Measurements from ENCODE around the gene OR51E1.

The OR51E1 gene

DNA sequence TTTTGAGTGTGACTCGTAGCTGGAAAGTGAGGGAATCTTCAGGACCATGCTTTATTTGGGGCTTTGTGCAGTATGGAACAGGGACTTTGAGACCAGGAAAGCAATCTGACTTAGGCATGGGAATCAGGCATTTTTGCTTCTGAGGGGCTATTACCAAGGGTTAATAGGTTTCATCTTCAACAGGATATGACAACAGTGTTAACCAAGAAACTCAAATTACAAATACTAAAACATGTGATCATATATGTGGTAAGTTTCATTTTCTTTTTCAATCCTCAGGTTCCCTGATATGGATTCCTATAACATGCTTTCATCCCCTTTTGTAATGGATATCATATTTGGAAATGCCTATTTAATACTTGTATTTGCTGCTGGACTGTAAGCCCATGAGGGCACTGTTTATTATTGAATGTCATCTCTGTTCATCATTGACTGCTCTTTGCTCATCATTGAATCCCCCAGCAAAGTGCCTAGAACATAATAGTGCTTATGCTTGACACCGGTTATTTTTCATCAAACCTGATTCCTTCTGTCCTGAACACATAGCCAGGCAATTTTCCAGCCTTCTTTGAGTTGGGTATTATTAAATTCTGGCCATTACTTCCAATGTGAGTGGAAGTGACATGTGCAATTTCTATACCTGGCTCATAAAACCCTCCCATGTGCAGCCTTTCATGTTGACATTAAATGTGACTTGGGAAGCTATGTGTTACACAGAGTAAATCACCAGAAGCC is 11.0 kb downstream of the OR51E1 start:
- DNase-seq = no peak

- DNase-seq = no peak
These were observed 15.1 kb downstream of the OR51E1 start for GRCh38 chr11:4658629-4659445.

GRCh38 chr11:4662876-4663275 is 19.1 kb downstream of the OR51E1 start:
- peak in 1 of 3 experiments; percentile 14 for DNase-seq

DNA sequence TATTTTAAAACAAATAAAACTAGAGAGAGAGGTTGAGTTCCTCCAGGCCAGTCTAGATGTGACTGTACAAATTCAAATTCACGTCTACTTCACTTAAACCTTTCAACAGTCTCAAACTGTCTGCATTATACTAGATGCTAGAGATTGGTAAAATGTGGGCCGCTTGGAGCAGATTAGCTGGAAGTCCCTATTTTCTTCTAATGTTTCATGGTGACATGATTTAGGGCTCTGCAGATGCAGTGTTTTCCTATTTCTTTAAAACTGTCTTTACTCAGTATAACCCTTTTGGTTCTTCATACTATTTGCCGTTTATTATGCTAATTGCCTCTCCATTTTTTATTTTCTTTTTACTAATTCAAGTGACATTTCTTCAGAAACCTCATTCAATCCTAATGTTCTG is 20.4 kb downstream of the OR51E1 start:
- DNase-seq = no peak

DNA sequence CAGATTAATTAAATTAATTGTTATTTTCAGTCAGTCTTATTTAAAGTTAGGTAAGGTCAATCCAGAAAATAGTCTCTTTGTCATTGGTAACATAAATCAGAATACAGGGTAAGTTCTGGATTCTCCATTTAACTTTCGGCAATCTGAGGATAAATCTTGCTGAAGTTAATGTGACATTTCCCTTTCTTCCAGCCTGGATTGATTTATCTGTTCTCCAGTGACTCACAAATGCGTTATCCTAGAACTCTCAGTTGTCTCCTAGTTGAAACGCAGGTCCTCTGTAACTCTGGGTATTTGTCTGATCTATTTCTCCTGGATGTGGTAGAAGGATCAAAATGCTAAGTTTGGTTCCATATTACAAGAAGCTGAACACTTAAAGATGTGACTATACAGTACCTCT is 21.0 kb downstream of the OR51E1 start:
- DNase-seq = no peak

GRCh38 chr11:4665424-4665823 is 21.6 kb downstream of the OR51E1 start:
- DNase-seq = no peak

- no peak for DNase-seq
These were observed 28.0 kb downstream of the OR51E1 start for GRCh38 chr11:4671741-4672140.

DNA sequence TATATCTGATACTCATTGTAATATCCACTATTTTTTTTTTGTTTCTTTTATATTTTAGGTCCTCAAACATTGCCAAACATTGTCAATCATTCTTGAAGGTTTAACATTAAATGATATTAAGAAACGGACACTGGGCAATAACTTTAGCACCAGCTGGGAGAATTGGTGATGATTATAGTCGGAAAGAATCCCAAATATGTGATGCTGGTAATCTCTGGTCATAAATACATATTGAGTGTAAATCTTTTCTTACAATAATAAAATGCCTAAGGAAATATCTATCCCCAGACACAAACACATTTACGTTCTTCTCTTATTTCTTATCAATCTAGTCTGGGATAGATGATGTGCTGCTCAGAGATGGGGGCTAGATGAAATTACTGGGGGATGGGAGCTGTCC is 28.7 kb downstream of the OR51E1 start:
- DNase-seq = no peak

GRCh38 chr11:4673781-4674180 is 30.0 kb downstream of the OR51E1 start:
- DNase-seq = no peak

GRCh38 chr11:4677948-4678347 is 34.2 kb downstream of the OR51E1 start:
- peak; percentile 22 to 87 (median 51) for DNase-seq

DNA sequence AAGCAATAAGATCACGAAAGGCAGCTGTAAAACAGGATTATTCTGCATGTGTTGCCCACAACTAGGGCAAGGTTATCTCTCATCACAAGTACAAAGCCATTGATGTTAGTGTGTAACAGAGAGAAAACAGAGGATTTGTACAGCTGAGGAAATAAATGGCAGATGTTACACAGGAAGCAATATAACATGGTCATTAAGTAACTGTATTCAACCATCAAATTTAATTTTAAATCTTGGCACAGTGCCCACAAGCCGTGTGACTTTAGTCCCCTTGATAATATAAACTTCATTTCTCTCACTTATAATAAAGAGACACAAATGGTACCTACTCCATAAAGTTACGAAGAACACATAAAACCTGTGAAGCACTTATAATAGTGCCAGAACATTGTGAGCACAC is 36.6 kb downstream of the OR51E1 start:
- DNase-seq = peak in 2 of 3 experiments; percentile 62 to 93

GRCh38 chr11:4682623-4683419 is 39.0 kb downstream of the OR51E1 start:
- DNase-seq = no peak

DNA sequence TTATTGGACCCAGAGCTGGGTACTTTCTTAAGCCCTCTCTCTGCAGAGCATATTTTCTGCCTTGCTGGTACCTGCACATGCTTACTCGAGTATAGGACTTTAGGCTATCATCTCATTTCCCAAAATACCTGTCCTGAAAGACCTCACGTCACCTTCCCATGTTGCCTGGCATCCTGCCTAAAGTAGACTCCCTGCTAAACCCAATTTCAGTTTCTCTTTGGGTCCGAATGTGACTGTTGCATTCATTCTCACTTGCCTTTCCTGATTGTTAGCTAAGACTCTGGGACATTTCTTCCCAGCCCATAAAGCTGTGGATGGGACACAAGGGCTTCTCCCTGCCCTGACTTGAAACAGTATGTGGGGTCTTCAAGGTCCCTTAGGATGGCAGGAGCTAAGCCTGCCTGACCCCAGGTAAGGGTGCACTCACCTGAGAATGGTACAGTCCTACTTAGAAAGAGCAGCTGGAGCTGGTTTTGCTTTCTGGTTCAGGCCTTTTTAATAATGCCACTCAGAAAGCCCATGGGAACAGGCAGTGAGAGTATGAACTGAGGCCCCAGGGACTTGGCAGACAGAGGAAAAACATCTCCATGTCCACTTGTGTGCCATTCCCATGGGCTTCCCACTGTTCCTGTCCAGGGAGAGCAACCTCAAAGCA is 41.0 kb downstream of the OR51E1 start:
- peak in 1 of 3 experiments; percentile 29 for DNase-seq

DNA sequence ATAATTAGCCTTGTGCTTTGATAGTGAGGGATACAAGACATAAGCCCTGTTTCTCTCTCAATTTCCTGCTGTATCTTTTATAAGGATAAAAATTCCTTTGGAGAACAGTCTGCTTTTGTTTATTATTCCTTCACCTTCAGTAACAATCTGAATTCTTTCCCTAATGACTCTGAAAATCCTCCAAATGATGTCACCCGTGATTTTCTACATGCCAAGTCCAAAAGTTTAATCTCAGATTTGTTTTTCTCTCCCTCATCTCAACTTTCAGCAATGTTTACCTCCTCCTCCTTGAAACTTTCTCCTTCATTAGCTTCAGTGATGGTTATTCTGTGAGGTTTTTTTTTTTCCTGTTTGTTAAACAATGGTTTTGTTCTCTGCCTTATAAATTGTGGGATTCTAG is 51.7 kb downstream of the OR51E1 start:
- DNase-seq = no peak

DNA sequence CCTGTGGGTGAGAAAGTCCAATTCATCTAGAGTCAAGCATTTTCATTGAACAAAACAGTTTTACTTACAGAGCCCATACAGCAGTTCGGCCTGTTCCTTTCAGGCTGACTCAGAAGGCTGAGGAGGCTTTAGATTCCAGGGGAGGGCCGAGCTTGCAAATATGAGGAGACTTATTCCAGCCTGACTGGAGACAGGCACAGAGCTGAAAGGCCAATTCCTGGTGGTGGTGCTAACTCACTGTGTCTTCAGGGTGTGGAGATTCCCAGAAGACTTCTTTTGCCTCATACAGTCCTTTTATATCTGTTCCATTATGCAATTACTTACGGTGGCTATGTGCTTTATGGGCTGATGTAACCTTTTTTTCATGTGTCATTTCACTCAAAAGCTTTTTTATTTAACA is 53.8 kb downstream of the OR51E1 start, which contains the start of gene OR51E2:
TSS of gene OR51E2 (minus strand) at position 269 of the 400 bp plus-strand sequence. CDS start 15,142 bp downstream, outside the sequence.
- DNase-seq = peak; percentile 5 to 43 (median 16)

GRCh38 chr11:4699697-4700435 is 56.1 kb downstream of the OR51E1 start:
- no peak for DNase-seq

DNA sequence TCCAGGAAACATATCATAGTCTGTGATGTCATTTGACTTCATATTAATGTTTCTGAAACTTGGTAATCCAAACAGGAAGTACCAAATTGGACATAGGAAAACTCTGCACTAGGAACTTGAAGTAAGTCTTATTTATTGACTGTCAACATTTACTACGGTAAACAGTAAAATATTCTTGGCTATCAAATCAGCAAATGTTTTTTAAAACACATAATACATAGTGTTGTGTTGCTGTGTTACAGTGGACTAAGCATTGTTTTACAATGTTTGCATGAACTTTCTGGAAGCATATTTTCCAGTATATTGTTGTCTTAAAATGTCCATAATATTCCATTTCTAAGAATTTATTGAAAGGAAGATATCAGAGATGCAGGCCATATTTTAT is 56.6 kb downstream of the OR51E1 start:
- DNase-seq = no peak

GRCh38 chr11:4704054-4704789 is 60.4 kb downstream of the OR51E1 start, which contains the start of gene MMP26:
Gene MMP26 (plus strand): TSS chr11:4704784.
- peak; percentile 84 to 98 (median 95) for DNase-seq

GRCh38 chr11:4704790-4705334 is 61.1 kb downstream of the OR51E1 start:
- peak; percentile 68 to 85 (median 75) for DNase-seq

Data from NCI-H1417 (cell line).